Activated CD8-positive, alpha-beta memory T cell treated with anti-CD3 and anti-CD28 coated beads, Interleukin-2, amount 50 U/mL, for 24 hours (primary cell): Measurements from ENCODE around the gene NFKBIL1.
"Not testable (repeated sequence)": the region's sequence is repeated elsewhere in the genome, so short reads cannot be mapped to it uniquely, and the experiment has no call there.

ENCODE experiments used
- DNase-seq: peaks from one replicate; pipeline ENCODE4 v3.0.0-alpha.2; 2020; ENCODE audit errors: extremely low read depth

NFKBIL1 gene, protein sequence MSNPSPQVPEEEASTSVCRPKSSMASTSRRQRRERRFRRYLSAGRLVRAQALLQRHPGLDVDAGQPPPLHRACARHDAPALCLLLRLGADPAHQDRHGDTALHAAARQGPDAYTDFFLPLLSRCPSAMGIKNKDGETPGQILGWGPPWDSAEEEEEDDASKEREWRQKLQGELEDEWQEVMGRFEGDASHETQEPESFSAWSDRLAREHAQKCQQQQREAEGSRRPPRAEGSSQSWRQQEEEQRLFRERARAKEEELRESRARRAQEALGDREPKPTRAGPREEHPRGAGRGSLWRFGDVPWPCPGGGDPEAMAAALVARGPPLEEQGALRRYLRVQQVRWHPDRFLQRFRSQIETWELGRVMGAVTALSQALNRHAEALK

DNA sequence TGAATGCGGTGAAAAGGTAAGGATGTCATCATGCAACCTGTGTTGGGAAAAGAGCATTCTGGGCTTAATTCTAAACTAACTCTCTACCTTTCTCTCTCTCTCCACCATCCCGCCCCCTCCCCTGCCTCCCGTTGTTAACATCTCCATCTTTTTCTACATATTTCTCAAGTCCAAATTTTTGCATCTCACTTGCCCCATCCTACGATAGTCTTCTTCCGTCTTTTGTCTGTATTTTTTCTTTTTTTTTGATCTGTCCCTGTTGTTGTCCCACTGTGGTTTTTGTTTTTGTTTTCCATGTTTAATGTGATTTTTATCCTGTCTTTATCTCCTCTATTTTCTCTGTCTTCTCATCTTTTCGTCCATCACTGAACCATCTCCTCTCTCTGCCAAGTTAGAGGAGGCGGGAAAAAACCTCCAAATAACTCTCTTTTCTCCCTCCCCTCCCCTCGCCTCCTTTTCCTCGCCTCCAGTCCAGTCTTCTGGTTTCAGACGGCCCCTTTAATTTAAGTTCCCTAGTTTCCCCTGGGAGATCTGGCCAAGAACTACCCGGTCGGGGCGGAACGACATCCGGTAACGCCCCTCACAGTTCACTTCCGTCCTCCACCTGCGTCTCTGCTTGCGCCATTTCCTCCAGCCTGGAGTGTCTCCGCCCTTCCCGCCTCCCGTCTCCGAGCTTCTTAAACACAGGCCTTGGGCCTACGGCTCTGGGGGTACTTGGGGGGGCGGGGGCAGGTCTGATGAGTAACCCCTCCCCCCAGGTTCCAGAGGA lies at the start of gene NFKBIL1:
NFKBIL1 (plus strand) TSS at position 651 of the 769 bp plus-strand sequence; CDS start at position 738, 87 bp downstream.
- DNase-seq = peak; percentile 84

DNA sequence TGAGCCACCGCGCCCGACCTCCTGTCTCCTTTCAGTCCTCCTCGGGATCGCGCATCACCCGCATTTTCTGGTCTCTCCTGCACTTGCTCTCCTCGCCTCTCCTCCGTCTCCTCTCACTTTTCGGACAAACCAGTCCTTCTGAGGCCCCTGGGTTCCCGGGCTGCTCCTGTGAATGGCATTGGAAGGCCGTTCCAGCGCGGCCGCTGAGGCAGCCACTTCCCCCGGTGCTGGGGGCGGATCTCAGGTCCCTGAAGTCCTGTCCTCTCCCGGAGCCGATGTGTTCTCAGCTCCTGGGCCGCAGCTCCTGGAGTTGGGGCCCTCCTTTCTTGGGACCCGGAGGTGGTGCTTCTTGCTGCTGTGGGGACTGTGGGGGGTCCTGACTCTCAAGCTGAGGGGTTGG lies 48.7 kb upstream of the NFKBIL1 start:
- no peak for DNase-seq

DNA sequence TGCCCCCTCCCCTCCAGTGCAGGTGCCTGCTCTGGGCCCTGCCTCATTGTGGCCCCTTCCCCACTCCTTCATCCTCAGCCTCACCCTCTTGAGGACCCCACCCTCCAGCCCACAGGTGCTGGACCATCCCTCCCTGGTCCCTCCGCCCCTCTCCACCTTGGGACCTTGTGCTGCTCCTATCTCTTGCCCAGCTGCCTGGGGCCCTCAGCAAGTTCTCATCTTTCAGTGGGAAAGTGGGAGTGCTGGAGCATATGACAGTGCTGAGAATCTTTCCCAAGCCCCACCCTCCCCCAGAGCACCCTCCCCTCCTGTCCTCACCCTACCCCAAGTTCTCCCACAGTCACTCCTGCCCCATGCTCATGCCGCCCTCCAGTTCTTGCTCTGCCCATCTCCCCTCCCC lies 47.8 kb upstream of the NFKBIL1 start:
- not testable (repeated sequence) for DNase-seq

DNA sequence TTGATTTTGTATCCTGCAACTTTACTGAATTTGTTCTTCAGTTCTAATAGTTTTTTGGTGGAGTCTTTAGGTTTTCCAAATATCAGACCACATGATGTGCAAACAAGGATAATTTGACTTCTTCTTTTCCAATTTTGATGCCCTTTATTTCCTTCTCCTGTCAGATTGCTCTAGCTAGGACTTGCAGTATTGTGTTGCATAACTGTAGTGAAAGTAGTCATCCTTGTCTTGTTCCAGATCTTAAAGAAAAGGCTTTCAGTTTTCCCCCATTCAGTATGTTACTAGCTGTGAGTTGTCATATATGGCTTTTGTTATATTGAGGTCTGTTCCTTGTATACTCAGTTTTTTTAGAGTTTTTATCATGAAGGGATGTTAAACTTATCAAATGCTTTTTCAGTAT lies 44.8 kb upstream of the NFKBIL1 start:
- no peak for DNase-seq

DNA sequence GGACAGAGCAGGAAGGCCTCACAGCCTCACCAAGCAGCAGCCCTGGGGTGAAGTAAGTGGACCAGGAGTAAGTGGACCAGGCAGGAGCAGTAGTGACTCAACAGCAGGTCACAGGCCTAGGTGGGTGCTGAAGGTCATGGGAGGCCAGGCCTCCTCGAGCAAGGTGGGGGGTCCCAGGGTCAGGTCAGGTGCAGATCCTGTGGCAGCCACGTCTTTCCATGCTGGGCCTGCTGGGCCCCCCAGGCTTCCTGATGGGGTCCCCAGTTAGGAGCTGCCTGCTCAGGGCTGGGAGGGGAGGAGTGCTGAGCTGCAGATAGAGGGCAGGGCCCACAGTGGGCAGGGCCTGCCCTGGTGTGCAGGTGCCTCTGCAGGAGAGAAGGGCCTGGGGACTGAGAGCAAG lies 38.4 kb upstream of the NFKBIL1 start:
- DNase-seq = not testable (repeated sequence)

DNA sequence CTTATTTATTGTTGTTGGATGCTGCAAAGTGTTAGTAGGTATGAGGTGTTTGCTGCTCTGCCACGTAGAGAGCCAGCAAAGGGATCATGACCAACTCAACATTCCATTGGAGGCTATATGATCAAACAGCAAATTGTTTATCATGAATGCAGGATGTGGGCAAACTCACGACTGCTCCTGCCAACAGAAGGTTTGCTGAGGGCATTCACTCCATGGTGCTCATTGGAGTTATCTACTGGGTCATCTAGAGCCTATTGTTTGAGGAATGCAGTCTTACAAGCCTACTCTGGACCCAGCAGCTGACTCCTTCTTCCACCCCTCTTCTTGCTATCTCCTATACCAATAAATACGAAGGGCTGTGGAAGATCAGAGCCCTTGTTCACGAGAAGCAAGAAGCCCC lies 37.4 kb upstream of the NFKBIL1 start:
- no peak for DNase-seq

DNA sequence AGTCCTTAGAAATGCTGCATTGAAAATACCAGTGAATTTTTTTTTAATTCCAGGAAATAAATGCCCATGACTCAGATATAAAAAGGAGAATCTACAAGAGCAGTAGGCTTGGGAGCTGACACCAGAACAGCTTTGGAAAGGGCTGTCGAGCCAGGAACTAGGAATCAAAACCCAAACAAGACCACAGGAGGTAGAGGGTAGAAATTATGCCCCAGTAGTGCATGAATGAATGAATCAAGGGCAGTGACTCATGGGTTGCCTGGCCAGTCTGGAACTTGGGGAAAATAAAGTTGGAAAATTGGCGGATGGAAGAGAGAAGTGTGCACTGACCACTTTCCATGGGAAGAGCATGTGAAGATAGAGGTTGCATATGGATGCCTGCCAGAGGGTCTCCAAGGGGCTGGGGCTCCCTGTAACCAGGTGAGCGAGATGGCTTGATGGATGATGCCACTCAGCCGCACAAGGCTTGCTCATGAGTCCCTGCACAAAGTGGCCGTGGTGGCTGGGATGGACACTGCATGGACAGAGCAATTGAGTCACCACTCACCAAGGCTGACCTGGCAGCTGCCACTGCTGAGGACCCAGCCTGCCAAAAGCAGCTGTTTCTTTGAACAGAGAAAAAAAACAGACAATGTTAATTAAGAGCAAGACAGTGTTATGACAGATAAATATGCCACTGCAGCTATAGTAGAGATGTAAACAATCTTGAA lies 33.8 kb upstream of the NFKBIL1 start:
- no peak for DNase-seq

- DNase-seq = no peak
Observed at GRCh38 chr6:31521835-31522234, 25.6 kb upstream of the NFKBIL1 start.

GRCh38 chr6:31525553-31525931 lies 21.9 kb upstream of the NFKBIL1 start:
- DNase-seq = no peak

DNA sequence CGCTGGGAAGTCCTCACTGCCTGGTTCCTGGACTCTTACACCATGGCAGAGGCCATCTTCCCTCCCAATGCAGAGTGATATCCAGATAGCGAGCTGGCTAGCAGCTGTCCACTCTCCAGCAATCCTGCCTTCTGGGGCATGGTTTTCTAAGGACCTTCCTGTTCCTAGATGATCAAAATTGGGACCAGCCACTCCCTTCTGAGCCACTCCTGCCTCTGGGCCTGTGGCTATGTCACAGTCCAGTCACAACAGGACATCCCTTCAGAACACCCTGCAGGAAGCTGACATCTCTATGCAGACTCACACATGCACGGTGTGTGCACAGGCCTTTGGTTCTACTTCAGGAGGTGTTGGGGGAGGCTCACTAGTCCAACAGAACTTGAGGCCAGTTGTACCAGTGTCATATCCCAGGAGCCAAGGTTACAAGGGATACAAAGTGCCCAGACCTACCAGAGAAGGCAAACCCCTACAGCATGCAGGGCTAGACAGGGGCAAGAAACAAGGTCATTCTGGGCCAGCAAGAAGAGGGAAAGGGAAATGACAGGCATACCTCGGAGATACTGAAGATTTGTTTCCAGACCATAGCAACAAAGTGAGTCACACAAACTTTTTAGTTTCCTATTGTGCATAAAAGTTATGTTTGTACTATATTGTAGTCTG lies 21.3 kb upstream of the NFKBIL1 start:
- no peak for DNase-seq

- DNase-seq = no peak
Observed at GRCh38 chr6:31528307-31528777, 19.1 kb upstream of the NFKBIL1 start.

DNA sequence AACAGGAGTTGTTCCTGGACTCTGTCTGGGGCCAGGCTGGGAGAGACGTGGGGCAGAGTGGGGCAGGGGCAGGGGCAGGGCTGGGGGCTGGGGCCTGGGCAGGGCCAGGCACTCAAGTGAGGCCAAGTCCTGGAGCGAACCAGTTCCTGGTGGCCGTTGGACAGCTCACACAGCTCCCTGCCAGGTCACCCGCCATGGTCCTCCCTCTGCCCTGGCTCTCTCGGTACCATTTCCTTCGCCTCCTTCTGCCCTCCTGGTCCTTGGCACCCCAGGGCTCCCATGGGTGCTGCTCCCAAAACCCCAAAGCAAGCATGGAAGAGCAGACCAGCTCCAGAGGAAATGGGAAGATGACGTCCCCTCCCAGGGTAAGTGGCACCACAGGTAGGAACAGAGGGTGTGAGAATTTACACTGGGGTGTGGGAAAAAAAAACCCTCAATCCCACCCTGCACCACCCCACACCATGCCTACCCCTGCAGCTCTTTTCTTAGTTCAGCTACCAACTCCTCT lies 18.5 kb upstream of the NFKBIL1 start, which contains the start of gene MCCD1:
MCCD1 (plus strand) TSS at position 142 of the 508 bp plus-strand sequence; CDS start at position 195, 53 bp downstream.
- DNase-seq = no peak

- no peak for DNase-seq
Observed at GRCh38 chr6:31529329-31530150, 17.9 kb upstream of the NFKBIL1 start.

DNA sequence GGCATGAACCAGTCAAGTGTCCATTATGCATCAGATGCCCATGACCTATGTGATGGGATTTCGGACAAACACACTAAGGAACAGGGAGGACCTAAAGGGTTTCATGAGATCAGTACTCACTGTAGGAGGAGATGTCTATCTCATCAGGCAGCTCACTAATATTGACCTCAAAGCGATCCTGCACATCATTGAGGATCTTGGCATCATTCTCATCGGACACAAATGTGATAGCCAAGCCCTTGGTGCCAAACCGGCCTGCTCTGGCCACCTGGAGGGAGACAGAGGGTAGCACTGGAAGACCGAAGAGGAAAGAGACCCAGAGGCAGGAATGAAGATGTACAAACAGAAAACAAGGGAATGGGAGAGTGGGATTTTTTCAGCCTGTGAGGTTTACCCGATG lies 16.7 kb upstream of the NFKBIL1 start:
- no peak for DNase-seq

GRCh38 chr6:31531162-31531561 lies 16.2 kb upstream of the NFKBIL1 start:
- no peak for DNase-seq

GRCh38 chr6:31531771-31532643 lies 15.4 kb upstream of the NFKBIL1 start:
- no peak for DNase-seq

DNA sequence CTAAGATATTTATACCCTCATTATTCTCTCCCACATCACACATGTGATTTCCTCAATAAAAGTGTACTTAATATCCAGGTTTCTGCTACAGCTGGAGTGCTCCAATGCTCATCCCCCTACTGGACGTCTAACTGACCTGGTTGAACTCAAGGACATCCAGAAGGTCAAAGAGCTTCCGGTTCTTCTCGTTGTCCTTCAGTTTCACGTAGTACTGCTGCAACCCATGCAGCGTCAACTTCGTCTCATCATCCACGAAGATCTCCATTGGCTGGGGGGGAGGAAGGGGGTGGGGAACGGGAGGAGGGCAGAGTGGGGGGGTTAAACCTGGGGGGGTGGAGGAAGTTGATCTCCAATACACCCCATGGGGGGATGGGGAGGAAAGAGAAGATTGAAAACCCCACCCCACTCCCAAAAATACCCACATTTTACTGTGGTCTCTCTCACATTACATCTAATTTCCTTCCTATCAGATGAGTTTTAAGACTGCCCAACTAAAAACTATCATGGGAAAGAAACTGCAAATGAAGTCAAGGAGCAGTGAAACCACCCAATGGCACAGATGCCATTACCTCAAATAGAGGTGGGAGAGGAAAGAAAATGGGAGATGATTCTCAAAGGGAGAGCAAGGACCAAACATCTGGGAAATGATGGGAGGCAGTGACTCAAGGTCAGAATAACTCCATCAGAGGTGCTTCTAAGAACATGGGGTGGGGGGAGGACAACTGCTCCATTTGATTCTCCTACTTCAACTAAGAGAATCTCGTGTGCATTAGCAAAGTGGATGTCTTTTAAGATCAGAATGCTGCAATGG lies 14.6 kb upstream of the NFKBIL1 start:
- DNase-seq = no peak

DNA sequence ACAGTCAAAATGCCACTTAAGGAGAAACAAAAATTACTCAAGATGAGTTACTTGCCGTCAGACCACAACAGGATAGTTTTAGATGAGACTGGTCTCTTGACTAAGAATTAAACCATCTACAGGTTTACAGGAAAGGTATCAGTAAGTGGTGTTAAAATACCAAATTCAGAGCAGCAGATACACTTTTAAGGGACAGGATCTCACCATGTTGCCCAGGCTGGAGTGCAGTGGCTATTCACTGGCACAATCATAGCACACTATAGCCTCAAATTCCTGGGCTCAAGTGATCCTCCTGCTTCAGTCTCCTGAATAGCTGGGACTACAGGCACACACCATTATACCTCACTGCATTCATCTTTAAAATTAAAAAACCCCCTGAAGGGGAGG lies 14.0 kb upstream of the NFKBIL1 start:
- no peak for DNase-seq

- no peak for DNase-seq
Observed at GRCh38 chr6:31534011-31534410, 13.4 kb upstream of the NFKBIL1 start.
